Measurements from ENCODE around the gene BARX2. TPM values are rescaled to one million over a fixed set of nuclear protein-coding genes. Genes with fewer than 3 reads are reported as not detected.

Gene BARX2
- total and polyA plus RNA-seq, 3 experiments from 2014 or later, result not detected

- no peaks in the 10 kb centered on the region for H3K9me3 ChIP-seq (ENCODE audit: low read length)
- H3K27ac ChIP-seq (ENCODE audit: low read depth, low read length), result no peak overlapping the region
- ChIA-PET CTCF (no interaction called here), POLR2A (no interaction called here)
- H3K9me3 Mint-ChIP-seq, result peaks cover 0 to 3% (median 0%) of the 10 kb centered on the region in 5 donors
- no peaks in the 10 kb centered on the region for H3K36me3 ChIP-seq (ENCODE audit: insufficient read depth, low read length)
- no peaks in the 10 kb centered on the region for H3K4me1 ChIP-seq (ENCODE audit: insufficient read depth, low read length)
- no peaks in the 10 kb centered on the region for H3K4me1 Mint-ChIP-seq
- no peaks in the 10 kb centered on the region for H3K27me3 ChIP-seq (ENCODE audit: insufficient read depth, low read length, poor library complexity, severe bottlenecking)
- no peak overlapping the region for H3K4me3 Mint-ChIP-seq
- H3K4me3 ChIP-seq (ENCODE audit: low read length), result no peak overlapping the region
- no peaks in the 10 kb centered on the region for H3K36me3 Mint-ChIP-seq
- H3K27ac Mint-ChIP-seq, result no peak overlapping the region
- DNase-seq, result no peak
- peaks cover 11 to 21% of the 10 kb centered on the region in 2 donors for H3K27me3 Mint-ChIP-seq
Measured at GRCh38 chr11:129387434-129387833, 11.8 kb downstream of the BARX2 start.

- no peaks in the 10 kb centered on the region for H3K36me3 ChIP-seq (ENCODE audit: insufficient read depth, low read length)
- H3K4me1 ChIP-seq (ENCODE audit: insufficient read depth, low read length), result no peaks in the 10 kb centered on the region
- ChIA-PET POLR2A (no interaction called here), CTCF (no interaction called here)
- H3K4me3 ChIP-seq (ENCODE audit: low read length), result no peak overlapping the region
- Mint-ChIP-seq H3K27me3 (peaks cover 9 to 16% of the 10 kb centered on the region in 2 donors), H3K4me3 (no peak overlapping the region), H3K27ac (no peak overlapping the region), H3K4me1 (no peaks in the 10 kb centered on the region), H3K36me3 (no peaks in the 10 kb centered on the region), H3K9me3 (peaks cover 0 to 2% (median 0%) of the 10 kb centered on the region in 5 donors)
- no peaks in the 10 kb centered on the region for H3K9me3 ChIP-seq (ENCODE audit: low read length)
- H3K27me3 ChIP-seq (ENCODE audit: insufficient read depth, low read length, poor library complexity, severe bottlenecking), result no peaks in the 10 kb centered on the region
- H3K27ac ChIP-seq (ENCODE audit: low read depth, low read length), result no peak overlapping the region
- DNase-seq, result no peak
Measured at GRCh38 chr11:129388824-129389223, 13.2 kb downstream of the BARX2 start.

- H3K27ac Mint-ChIP-seq, result peak overlapping the region in 1 of 8 donors; percentile 70
- no peak overlapping the region for H3K4me3 ChIP-seq (ENCODE audit: low read length)
- DNase-seq, result no peak
- peaks cover 0 to 2% (median 0%) of the 10 kb centered on the region in 5 donors for H3K9me3 Mint-ChIP-seq
- ChIA-PET CTCF (no interaction called here), POLR2A (no interaction called here)
- H3K4me1 Mint-ChIP-seq, result no peaks in the 10 kb centered on the region
- no peaks in the 10 kb centered on the region for H3K9me3 ChIP-seq (ENCODE audit: low read length)
- H3K4me1 ChIP-seq (ENCODE audit: insufficient read depth, low read length), result no peaks in the 10 kb centered on the region
- no peaks in the 10 kb centered on the region for H3K36me3 ChIP-seq (ENCODE audit: insufficient read depth, low read length)
- peaks cover 9 to 14% of the 10 kb centered on the region in 2 donors for H3K27me3 Mint-ChIP-seq
- no peak overlapping the region for H3K4me3 Mint-ChIP-seq
- H3K27me3 ChIP-seq (ENCODE audit: insufficient read depth, low read length, poor library complexity, severe bottlenecking), result no peaks in the 10 kb centered on the region
- H3K27ac ChIP-seq (ENCODE audit: low read depth, low read length), result no peak overlapping the region
- H3K36me3 Mint-ChIP-seq, result no peaks in the 10 kb centered on the region
Measured at GRCh38 chr11:129390303-129390821, 14.7 kb downstream of the BARX2 start.

- H3K27me3 ChIP-seq (ENCODE audit: insufficient read depth, low read length, poor library complexity, severe bottlenecking), result no peaks in the 10 kb centered on the region
- Mint-ChIP-seq H3K36me3 (no peaks in the 10 kb centered on the region), H3K4me3 (no peak overlapping the region), H3K27me3 (peaks cover 10 to 19% of the 10 kb centered on the region in 2 donors), H3K9me3 (peaks cover 0 to 2% (median 0%) of the 10 kb centered on the region in 5 donors), H3K4me1 (no peaks in the 10 kb centered on the region), H3K27ac (no peak overlapping the region)
- no peaks in the 10 kb centered on the region for H3K4me1 ChIP-seq (ENCODE audit: insufficient read depth, low read length)
- H3K36me3 ChIP-seq (ENCODE audit: insufficient read depth, low read length), result no peaks in the 10 kb centered on the region
- CTCF ChIA-PET, result no interaction called here
- no peak overlapping the region for H3K27ac ChIP-seq (ENCODE audit: low read depth, low read length)
- no peak for DNase-seq
- POLR2A ChIA-PET, result no interaction called here
- H3K4me3 ChIP-seq (ENCODE audit: low read length), result no peak overlapping the region
- H3K9me3 ChIP-seq (ENCODE audit: low read length), result no peaks in the 10 kb centered on the region
Measured at GRCh38 chr11:129391360-129391759, 15.7 kb downstream of the BARX2 start.

- ChIA-PET POLR2A (no interaction called here), CTCF (no interaction called here)
- no peak overlapping the region for H3K27ac Mint-ChIP-seq
- H3K9me3 ChIP-seq (ENCODE audit: low read length), result no peaks in the 10 kb centered on the region
- H3K36me3 ChIP-seq (ENCODE audit: insufficient read depth, low read length), result no peaks in the 10 kb centered on the region
- H3K4me1 ChIP-seq (ENCODE audit: insufficient read depth, low read length), result no peaks in the 10 kb centered on the region
- H3K27me3 ChIP-seq (ENCODE audit: insufficient read depth, low read length, poor library complexity, severe bottlenecking), result no peaks in the 10 kb centered on the region
- H3K36me3 Mint-ChIP-seq, result no peaks in the 10 kb centered on the region
- peaks cover 0 to 2% (median 0%) of the 10 kb centered on the region in 5 donors for H3K9me3 Mint-ChIP-seq
- H3K27ac ChIP-seq (ENCODE audit: low read depth, low read length), result no peak overlapping the region
- H3K27me3 Mint-ChIP-seq, result peaks cover 14 to 19% of the 10 kb centered on the region in 2 donors
- H3K4me3 Mint-ChIP-seq, result no peak overlapping the region
- H3K4me3 ChIP-seq (ENCODE audit: low read length), result no peak overlapping the region
- H3K4me1 Mint-ChIP-seq, result no peaks in the 10 kb centered on the region
- DNase-seq, result no peak
Measured at GRCh38 chr11:129391821-129392220, 16.2 kb downstream of the BARX2 start.

- no peaks in the 10 kb centered on the region for H3K36me3 ChIP-seq (ENCODE audit: insufficient read depth, low read length)
- ChIA-PET POLR2A (no interaction called here), CTCF (no interaction called here)
- no peak overlapping the region for H3K27ac ChIP-seq (ENCODE audit: low read depth, low read length)
- Mint-ChIP-seq H3K4me3 (no peak overlapping the region), H3K9me3 (peaks cover 0 to 2% (median 0%) of the 10 kb centered on the region in 5 donors), H3K36me3 (no peaks in the 10 kb centered on the region), H3K27me3 (peaks cover 9 to 17% of the 10 kb centered on the region in 2 donors), H3K4me1 (no peaks in the 10 kb centered on the region), H3K27ac (no peak overlapping the region)
- H3K4me1 ChIP-seq (ENCODE audit: insufficient read depth, low read length), result no peaks in the 10 kb centered on the region
- no peak for DNase-seq
- no peaks in the 10 kb centered on the region for H3K27me3 ChIP-seq (ENCODE audit: insufficient read depth, low read length, poor library complexity, severe bottlenecking)
- no peak overlapping the region for H3K4me3 ChIP-seq (ENCODE audit: low read length)
- H3K9me3 ChIP-seq (ENCODE audit: low read length), result no peaks in the 10 kb centered on the region
Measured at GRCh38 chr11:129392995-129393394, 17.3 kb downstream of the BARX2 start.

- no peaks in the 10 kb centered on the region for H3K4me1 Mint-ChIP-seq
- Histone ChIP-seq H3K27me3 (ENCODE audit: insufficient read depth, low read length, poor library complexity, severe bottlenecking) (no peaks in the 10 kb centered on the region), H3K27ac (ENCODE audit: low read depth, low read length) (no peak overlapping the region), H3K36me3 (ENCODE audit: insufficient read depth, low read length) (no peaks in the 10 kb centered on the region), H3K4me1 (ENCODE audit: insufficient read depth, low read length) (no peaks in the 10 kb centered on the region), H3K4me3 (ENCODE audit: low read length) (no peak overlapping the region), H3K9me3 (ENCODE audit: low read length) (no peaks in the 10 kb centered on the region)
- H3K27me3 Mint-ChIP-seq, result peaks cover 12 to 17% of the 10 kb centered on the region in 2 donors
- no peaks in the 10 kb centered on the region for H3K36me3 Mint-ChIP-seq
- H3K27ac Mint-ChIP-seq, result no peak overlapping the region
- peaks cover 0 to 4% (median 0%) of the 10 kb centered on the region in 5 donors for H3K9me3 Mint-ChIP-seq
- CTCF ChIA-PET, result no interaction called here
- POLR2A ChIA-PET, result no interaction called here
- H3K4me3 Mint-ChIP-seq, result no peak overlapping the region
- DNase-seq, result no peak
Measured at GRCh38 chr11:129394709-129395108, 19.1 kb downstream of the BARX2 start.

- DNase-seq, result no peak
- no peaks in the 10 kb centered on the region for H3K36me3 ChIP-seq (ENCODE audit: insufficient read depth, low read length)
- H3K9me3 Mint-ChIP-seq, result peaks cover 0 to 4% (median 0%) of the 10 kb centered on the region in 5 donors
- H3K36me3 Mint-ChIP-seq, result no peaks in the 10 kb centered on the region
- H3K4me3 ChIP-seq (ENCODE audit: low read length), result no peak overlapping the region
- H3K4me1 ChIP-seq (ENCODE audit: insufficient read depth, low read length), result no peaks in the 10 kb centered on the region
- no peak overlapping the region for H3K27ac ChIP-seq (ENCODE audit: low read depth, low read length)
- H3K27me3 ChIP-seq (ENCODE audit: insufficient read depth, low read length, poor library complexity, severe bottlenecking), result no peaks in the 10 kb centered on the region
- ChIA-PET POLR2A (no interaction called here), CTCF (no interaction called here)
- H3K4me1 Mint-ChIP-seq, result no peaks in the 10 kb centered on the region
- no peak overlapping the region for H3K4me3 Mint-ChIP-seq
- H3K27me3 Mint-ChIP-seq, result peaks cover 10 to 21% of the 10 kb centered on the region in 2 donors
- H3K27ac Mint-ChIP-seq, result no peak overlapping the region
- no peaks in the 10 kb centered on the region for H3K9me3 ChIP-seq (ENCODE audit: low read length)
Measured at GRCh38 chr11:129395432-129395831, 19.8 kb downstream of the BARX2 start.

- H3K4me1 Mint-ChIP-seq, result no peaks in the 10 kb centered on the region
- CTCF ChIA-PET, result no interaction called here
Measured at GRCh38 chr11:129395883-129396282, 20.2 kb downstream of the BARX2 start.

More at GRCh38 chr11:129395883-129396282, 20.2 kb downstream of the BARX2 start:
- H3K27me3 Mint-ChIP-seq, result peaks cover 8 to 23% of the 10 kb centered on the region in 2 donors
- no peak for DNase-seq
- peak overlapping the region in 1 of 7 donors; percentile 38 for H3K4me3 Mint-ChIP-seq
- Histone ChIP-seq H3K27ac (ENCODE audit: low read depth, low read length) (no peak overlapping the region), H3K9me3 (ENCODE audit: low read length) (no peaks in the 10 kb centered on the region), H3K27me3 (ENCODE audit: insufficient read depth, low read length, poor library complexity, severe bottlenecking) (no peaks in the 10 kb centered on the region), H3K4me1 (ENCODE audit: insufficient read depth, low read length) (no peaks in the 10 kb centered on the region), H3K36me3 (ENCODE audit: insufficient read depth, low read length) (no peaks in the 10 kb centered on the region), H3K4me3 (ENCODE audit: low read length) (no peak overlapping the region)
- POLR2A ChIA-PET, result no interaction called here
- H3K36me3 Mint-ChIP-seq, result no peaks in the 10 kb centered on the region
- peaks cover 0 to 4% (median 0%) of the 10 kb centered on the region in 5 donors for H3K9me3 Mint-ChIP-seq
- H3K27ac Mint-ChIP-seq, result no peak overlapping the region

All from CD8-positive, alpha-beta memory T cell (primary cell).